Suprapubic skin (tissue), 4 donors: ENCODE data around the gene C1orf21.

ENCODE experiments used
- CTCF ChIP-seq, 2 donors: fragments of 200-600 bp in 1 of 2; fragments of 450-650 bp in 1 of 2; sonication (generic) in 1 of 2; IDR thresholded peaks; one replicate each; pipeline ENCODE4 v1.5.1; 2016 to 2019; ENCODE audit warnings: antibody characterized with exemption in 2 of 2, mild to moderate bottlenecking in 1 of 2, moderate library complexity in 1 of 2
- POLR2A ChIP-seq, 2 donors: fragments of 450-650 bp; IDR thresholded peaks; one replicate each; pipeline ENCODE4 v1.6.1; 2017; ENCODE audit warnings: antibody characterized with exemption in 2 of 2, mild to moderate bottlenecking in 2 of 2, moderate library complexity in 2 of 2
- POLR2AphosphoS5 ChIP-seq, 3 donors: sonication (generic); formaldehyde crosslinking; IDR thresholded peaks; one replicate each; pipeline ENCODE4 v1.6.1; 2017; ENCODE audit warnings: antibody characterized with exemption in 3 of 3

GRCh38 chr1:184473176-184473966 lies 86.5 kb downstream of the C1orf21 start:
- TF ChIP-seq POLR2A (IDR thresholded peaks at IDR 0.05) (no peak), CTCF (IDR thresholded peaks at IDR 0.05) (no peak), POLR2AphosphoS5 (IDR thresholded peaks at IDR 0.05) (no peak)
